Lower leg skin (tissue), 4 donors: Measurements from ENCODE around the gene ELFN1. TPM values are rescaled to one million over a fixed set of nuclear protein-coding genes. Genes with fewer than 3 reads are reported as not detected.

Experiments
- DNase-seq, 2 donors: peaks; one replicate each; pipeline ENCODE4 v3.0.0-alpha.2; 2019; ENCODE audit warnings: low spot score in 2 of 2
- H3K4me3 ChIP-seq: fragments of 200-600 bp; sonication (generic); 2 replicates; pipeline ENCODE4 v1.5.1; 2017; ENCODE audit warnings: mild to moderate bottlenecking, low read depth; ENCODE audit not compliant: poor library complexity, severe bottlenecking
- POLR2A ChIP-seq, 2 donors: fragments of 450-650 bp; IDR thresholded peaks; one replicate each; pipeline ENCODE4 v1.6.1; 2016 to 2017; ENCODE audit warnings: antibody characterized with exemption in 2 of 2, mild to moderate bottlenecking in 1 of 2, moderate library complexity in 1 of 2
- WGBS, 2 donors: methylation state at CpG; one replicate each; pipeline ENCODE4 v1.1.5; 2018; 5-methylcytosine and 5-hydroxymethylcytosine counted together
- intact Hi-C: fragments of 100-400 bp; cut with DNase I; formaldehyde crosslinking; loops from one replicate; pipeline ENCODE4 v1.15.0; 2023; ENCODE audit warnings: low total_unique reads
- total RNA-seq, 4 donors: library from RNA; depleted of rRNA; stranded (reverse); fragments of >200 nt; gene quantifications; one replicate each; pipeline ENCODE4 v1.1.0, GENCODE V29; 2016
- TF ChIP-seq, protein P1 (sequence below), 3 donors: fragments of 450-650 bp; IDR thresholded peaks; one replicate each; pipeline ENCODE4 v1.5.1; 2016; ENCODE audit warnings: antibody characterized with exemption in 3 of 3, mild to moderate bottlenecking in 3 of 3, moderate library complexity in 2 of 3

The ELFN1 gene
- total RNA-seq, 4 donors from 2014 or later = 1.2 to 2.6 (median 1.8) TPM

DNA sequence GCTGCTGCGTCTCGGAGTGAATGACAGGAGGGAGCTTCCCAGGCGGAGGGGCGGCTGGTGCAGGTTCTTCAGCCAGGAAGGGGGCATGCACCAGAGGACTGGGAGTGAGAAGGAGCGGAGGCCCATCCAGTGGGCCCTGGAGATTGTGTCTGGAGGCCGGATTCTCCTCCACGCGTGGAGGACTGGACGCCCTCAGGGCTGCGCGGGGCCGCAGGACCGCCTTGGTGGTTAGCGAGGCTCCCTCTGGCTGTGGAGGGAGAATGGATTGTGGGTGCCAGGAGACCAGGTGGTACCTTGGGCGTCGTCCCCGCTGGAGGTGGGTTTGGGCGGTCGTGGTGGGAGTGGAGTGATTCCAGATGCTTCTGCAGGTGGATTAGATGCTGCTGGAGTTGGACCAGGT is 68.9 kb downstream of the ELFN1 start:
- no peak overlapping the region for H3K4me3 ChIP-seq
- TF ChIP-seq, protein P1, sequence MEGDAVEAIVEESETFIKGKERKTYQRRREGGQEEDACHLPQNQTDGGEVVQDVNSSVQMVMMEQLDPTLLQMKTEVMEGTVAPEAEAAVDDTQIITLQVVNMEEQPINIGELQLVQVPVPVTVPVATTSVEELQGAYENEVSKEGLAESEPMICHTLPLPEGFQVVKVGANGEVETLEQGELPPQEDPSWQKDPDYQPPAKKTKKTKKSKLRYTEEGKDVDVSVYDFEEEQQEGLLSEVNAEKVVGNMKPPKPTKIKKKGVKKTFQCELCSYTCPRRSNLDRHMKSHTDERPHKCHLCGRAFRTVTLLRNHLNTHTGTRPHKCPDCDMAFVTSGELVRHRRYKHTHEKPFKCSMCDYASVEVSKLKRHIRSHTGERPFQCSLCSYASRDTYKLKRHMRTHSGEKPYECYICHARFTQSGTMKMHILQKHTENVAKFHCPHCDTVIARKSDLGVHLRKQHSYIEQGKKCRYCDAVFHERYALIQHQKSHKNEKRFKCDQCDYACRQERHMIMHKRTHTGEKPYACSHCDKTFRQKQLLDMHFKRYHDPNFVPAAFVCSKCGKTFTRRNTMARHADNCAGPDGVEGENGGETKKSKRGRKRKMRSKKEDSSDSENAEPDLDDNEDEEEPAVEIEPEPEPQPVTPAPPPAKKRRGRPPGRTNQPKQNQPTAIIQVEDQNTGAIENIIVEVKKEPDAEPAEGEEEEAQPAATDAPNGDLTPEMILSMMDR (IDR thresholded peaks at IDR 0.05) = no peak
- no peak for TF ChIP-seq POLR2A (IDR thresholded peaks at IDR 0.05)
- intact Hi-C loops = no loop called here
- WGBS, 2 donors = 80 to 83% methylated on average over 19 of the region's 19 CpGs
- no peak for DNase-seq

DNA sequence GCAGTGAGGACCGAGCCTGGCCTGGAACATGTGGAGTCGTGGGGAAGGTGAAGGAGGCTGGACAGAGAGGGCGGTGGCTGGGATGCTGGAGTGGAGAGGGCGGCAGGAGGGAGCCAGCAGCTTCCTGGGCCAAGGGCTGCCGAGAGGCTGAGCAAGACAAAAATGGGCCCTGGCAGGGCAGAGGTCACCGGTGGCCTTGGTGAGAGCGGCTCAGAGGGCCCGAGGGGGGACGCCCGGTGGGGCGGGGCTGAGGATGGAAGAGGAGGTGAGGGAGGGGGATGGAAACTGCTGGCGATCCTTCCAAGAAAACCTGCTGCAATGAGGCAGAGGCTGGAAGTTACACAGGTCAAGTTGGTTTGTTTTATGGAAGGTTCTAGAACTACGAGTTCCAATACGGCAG is 69.5 kb downstream of the ELFN1 start:
- WGBS, 2 donors = 74 to 76% methylated on average over 14 of the region's 14 CpGs
- H3K4me3 ChIP-seq = no peak overlapping the region
- no peak for DNase-seq
- TF ChIP-seq, protein P1 (IDR thresholded peaks at IDR 0.05) = no peak
- TF ChIP-seq POLR2A (IDR thresholded peaks at IDR 0.05) = no peak
- intact Hi-C loops = no loop called here

DNA sequence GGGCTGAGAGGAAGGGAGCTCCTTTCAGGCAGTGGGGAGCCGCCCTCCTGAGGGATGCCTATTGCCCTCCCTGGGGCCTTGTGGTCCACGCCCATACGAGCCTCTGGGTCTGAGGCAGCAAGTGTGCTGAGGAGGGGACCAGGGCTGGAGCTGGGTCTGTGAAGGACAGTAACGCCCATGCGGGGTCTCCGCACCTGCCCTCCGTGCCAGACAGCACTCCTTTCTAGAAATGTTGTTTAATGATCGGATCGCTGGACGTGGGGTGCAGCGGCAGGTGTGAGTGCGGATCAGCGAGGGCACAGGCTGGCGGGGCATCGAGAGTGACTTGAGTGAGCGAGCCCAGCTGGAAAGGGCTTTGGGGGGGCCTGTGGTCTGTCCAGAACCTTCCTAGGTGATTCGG is 70.1 kb downstream of the ELFN1 start:
- WGBS, 2 donors = 86 to 90% methylated on average over 16 to 17 of the region's 17 CpGs
- no peak for DNase-seq
- H3K4me3 ChIP-seq = no peak overlapping the region
- TF ChIP-seq, protein P1 (IDR thresholded peaks at IDR 0.05) = no peak
- no peak for TF ChIP-seq POLR2A (IDR thresholded peaks at IDR 0.05)
- intact Hi-C loops = no loop called here

DNA sequence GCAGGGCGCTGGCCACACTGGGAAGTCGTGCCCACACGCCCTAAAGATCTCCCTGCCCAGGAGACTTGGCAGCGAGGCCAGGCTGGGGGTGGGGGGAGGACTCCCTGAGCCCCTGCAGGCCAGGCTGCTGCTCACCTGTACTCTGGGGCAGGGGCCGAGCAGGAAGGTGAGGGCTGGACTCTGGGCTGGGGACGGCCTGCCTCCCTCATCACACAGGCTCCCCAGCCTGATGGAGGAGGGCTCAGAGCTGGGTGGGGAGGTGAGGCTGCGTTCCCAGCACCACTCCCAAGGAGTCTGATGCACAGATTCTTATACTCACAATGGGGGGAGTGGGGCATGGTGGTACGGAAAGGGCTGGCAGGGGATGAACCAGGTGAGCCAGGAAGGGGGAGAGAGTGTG is 71.2 kb downstream of the ELFN1 start:
- no peak for DNase-seq
- TF ChIP-seq, protein P1 (IDR thresholded peaks at IDR 0.05) = no peak
- no peak for TF ChIP-seq POLR2A (IDR thresholded peaks at IDR 0.05)
- WGBS, 2 donors = 66 to 69% methylated on average over 8 of the region's 8 CpGs

DNA sequence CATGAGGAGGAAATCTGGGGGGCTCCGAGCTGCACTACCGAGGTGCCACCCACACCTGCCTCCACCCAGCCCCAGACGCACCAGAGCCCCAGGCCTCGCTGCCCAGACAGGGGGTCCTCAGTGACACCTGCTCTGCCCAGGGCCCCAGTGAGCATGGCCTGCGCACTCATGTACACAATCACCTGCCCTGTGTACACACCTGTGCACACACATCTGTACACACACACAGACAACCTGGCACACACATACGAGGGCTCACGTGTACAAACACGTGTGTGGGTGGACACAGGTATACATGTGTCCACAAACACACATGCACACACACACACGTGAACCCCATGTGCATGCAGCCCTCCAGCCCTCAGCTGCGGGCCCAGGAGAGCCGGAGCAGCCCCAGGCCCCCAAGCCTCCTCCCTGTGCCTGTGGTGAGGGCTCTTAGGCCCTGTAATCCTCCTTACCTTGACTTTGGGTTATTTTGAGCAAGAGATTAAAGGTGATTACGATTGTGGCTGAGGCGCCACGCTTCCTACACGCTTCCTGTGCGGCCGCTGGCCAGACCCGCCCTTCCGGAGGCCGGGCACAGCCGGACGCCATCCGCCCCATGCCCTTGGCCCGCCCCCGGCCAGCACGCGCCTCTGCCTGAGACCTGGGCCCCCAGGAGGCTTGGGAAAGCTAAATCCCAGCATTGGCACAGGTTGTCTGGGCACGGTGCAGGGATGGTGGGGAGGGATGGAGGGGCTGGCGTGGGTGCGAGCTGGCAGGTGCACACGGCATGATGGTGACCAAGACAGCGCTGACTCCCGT is 71.9 kb downstream of the ELFN1 start:
- TF ChIP-seq, protein P1 (IDR thresholded peaks at IDR 0.05) = no peak
- TF ChIP-seq POLR2A (IDR thresholded peaks at IDR 0.05) = no peak
- no peak for DNase-seq
- no peak overlapping the region for H3K4me3 ChIP-seq
- intact Hi-C loops = no loop called here
- WGBS, 2 donors = 77 to 78% methylated on average over 29 to 33 of the region's 33 CpGs

More for the DNA sequence above, 71.2 kb downstream of the ELFN1 start:
- intact Hi-C loops = no loop called here
- no peak overlapping the region for H3K4me3 ChIP-seq
